Measurements from ENCODE around the gene HBG2.
"Not testable (repeated sequence)": the region's sequence is repeated elsewhere in the genome, so short reads cannot be mapped to it uniquely, and the experiment has no call there.

The HBG2 gene

DNA sequence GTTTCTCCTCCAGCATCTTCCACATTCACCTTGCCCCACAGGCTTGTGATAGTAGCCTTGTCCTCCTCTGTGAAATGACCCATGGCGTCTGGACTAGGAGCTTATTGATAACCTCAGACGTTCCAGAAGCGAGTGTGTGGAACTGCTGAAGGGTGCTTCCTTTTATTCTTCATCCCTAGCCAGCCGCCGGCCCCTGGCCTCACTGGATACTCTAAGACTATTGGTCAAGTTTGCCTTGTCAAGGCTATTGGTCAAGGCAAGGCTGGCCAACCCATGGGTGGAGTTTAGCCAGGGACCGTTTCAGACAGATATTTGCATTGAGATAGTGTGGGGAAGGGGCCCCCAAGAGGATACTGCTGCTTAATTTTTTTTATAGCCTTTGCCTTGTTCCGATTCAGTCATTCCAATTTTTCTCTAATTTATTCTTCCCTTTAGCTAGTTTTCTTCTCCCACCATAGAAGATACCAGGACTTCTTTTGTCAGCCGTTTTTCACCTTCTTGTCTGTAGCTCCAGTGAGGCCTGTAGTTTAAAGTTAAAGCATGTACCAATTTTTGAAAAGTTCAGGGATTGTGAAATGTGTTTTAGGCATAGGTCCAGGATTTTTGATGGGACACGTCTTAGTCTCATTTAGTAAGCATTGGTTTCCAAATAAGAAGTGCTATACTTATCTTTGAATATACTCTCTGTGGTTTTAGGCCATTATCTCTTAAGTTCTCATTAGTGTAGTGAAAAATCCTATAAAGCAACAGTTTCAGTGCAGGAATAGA, at the start of gene HBG2:
Gene HBG2 (minus strand): TSS at position 136 of the 768 bp plus-strand sequence. CDS start 53 bp downstream, at position 83.
- DNase-seq = not testable (repeated sequence)

DNA sequence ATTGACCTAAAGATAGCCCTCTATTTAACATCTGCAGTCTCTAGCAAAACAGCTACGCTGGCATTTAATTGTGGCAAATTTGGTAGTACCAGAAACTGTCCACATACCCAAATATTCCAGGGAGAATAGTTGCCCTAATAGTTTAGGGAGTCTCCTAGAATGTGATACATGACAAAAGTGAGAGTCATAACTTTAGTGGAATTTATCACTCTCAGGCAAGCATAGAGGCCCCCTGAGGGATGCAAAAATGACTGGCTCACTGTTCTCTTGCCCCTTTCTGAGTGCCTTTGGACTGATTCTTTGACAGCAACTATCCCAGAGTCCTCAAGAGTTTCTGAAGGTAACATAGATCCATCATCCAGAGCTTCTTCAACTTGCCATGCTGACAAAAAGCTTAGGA, 49.5 kb upstream of the HBG2 start:
- DNase-seq = no peak

DNA sequence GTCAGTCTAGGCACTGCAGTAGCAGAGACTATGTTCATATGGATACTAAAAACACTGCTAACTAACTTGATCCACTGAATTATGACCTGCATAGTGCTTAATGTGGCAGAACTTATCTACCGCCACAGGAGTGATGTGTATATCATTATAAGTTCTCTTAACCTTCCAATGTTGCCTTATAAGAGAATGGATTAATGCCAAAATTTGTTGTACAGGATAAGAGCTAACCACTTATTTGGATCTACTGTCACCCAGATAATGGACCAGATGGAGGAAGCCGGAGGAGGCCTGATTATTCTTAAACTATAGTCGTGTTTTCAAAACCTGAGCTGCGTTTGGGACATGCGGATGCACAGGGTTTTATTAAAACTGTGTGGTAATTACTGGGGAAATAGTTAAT, 49.0 kb upstream of the HBG2 start:
- DNase-seq = no peak

DNA sequence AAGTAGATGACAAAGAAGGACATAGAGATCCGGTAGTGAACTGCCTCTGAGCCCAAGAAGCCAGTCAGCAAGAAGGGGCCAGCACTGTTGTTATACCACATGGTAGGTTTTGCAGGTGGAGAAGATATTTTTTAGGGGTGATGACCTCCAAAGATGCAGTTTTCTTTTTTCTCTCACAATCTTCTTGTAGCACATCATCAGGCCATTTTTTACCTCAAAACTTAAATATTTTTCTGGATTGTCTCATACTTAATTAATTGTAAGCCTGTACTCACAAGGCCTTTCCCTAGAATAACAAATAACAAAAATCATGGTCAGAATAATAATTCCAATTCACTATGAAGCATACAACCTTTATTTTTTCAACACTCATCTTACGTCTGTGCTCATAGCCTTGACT, 47.3 kb upstream of the HBG2 start, which contains the start of gene OR51B4:
Gene OR51B4 (minus strand): TSS at position 101 of the 400 bp plus-strand sequence. CDS start 0 bp downstream, at position 101.
- DNase-seq = no peak

DNA sequence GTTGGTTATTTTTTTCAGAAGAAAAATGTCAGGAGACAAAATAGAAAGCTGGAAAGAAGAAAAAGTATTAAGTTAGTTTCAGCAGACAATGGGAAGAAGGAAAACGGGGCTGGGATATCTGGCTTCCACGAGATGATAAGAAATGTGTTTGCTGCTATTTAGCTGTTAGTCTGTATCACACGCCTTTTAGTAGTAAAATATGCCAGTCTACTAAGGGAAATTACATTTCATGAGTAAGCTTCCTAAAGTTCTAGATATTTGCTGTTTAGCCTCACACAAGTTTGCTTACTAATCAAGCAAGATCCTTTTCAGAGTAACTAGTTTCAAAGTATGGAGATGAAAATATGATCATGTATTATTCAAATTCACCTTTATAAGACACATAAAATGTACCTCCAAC, 45.7 kb upstream of the HBG2 start:
- DNase-seq = no peak

DNA sequence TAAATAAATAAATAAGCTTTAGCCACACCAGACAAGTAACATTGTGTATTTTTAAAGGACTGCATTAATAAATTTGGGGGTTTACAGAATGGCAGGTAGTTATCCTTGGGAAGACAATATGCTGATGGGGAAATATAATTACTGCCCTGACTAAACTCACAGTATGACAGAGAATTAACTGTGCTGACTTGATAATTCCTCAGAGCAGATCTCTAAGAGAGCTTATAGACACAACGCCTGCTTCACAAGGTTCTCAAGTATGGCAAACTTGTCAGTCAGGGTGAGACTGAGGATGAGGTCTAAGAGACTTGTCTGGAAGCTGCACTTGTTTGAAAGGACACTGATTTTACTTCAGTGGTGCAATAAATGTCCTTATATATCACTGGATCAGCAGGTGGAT, 43.9 kb upstream of the HBG2 start:
- DNase-seq = no peak

DNA sequence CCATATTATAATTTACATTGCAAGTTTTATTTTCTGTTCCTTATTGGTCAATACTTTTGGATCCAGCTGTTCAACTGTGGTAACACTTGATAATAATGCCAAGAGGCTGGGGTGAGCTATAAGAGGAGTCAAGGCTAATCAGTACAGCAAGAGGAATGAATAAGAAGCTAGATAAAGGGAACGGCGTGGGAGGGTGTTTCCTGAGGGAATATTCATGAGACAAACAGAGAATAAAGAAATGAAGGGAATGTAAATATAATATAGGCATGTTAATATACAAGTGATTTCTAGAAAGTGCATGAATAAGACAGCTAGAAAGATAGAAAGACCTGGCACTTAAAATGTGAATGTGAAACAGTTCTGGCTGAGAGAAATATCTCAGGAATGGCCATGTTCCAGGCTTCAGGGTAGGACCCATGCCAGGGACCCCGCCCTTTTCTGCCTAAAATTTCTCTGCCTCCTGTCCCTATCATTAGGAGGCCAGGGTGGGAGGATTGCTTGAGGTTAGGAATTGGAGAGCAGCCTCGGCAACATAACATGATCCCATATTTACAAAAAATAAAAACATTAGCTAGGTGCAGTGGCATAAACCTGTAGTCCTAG, 43.2 kb upstream of the HBG2 start:
- no peak for DNase-seq

DNA sequence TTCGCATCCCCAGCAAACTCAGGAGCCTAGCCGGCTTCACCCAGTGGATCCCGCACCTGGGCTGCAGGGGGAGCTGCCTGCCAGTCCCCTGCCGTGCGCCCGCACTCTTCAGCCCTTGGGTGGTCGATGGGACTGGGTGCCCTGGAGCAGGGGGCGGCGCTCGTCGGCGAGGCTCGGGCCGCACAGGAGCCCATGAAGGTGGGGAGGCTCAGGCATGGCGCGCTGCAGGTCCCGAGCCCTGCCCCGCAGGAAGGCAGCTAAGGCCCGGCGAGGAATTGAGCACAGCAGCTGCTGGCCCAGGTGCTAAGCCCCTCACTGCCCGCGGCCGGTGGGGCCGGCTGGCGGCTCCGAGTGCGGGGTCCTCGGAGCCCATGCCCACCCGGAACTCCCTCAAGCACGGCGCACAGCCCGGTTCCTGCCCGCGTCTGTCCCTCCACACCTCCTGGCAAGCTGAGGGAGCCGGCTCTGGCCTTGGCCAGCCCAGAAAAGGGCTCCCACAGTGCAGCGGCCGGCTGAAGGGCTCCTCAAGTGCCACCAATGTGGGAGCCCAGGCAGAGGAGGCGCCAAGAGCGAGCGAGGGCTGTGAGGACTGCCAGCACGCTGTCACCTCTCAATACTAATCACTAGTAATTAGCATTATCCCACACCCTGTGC, 39.9 kb upstream of the HBG2 start:
- DNase-seq = not testable (repeated sequence)

DNA sequence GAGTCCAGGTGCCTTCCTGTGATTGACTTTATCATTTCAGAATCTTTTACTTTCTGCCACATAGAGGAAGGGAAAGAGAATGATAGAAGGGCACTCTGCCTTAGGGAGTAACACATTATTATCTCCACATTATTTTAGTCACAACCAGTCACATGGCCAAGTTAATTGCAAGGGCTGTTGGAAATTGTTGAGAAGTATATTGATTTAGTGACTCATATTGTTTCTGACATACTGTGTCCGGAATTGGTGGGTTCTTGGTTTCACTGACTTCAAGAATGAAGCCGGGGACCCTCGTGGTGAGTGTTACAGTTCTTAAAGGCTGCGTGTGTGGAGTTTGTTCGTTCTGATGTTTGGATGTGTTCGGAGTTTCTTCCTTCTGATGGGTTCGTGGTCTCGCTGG, 38.4 kb upstream of the HBG2 start:
- no peak for DNase-seq

DNA sequence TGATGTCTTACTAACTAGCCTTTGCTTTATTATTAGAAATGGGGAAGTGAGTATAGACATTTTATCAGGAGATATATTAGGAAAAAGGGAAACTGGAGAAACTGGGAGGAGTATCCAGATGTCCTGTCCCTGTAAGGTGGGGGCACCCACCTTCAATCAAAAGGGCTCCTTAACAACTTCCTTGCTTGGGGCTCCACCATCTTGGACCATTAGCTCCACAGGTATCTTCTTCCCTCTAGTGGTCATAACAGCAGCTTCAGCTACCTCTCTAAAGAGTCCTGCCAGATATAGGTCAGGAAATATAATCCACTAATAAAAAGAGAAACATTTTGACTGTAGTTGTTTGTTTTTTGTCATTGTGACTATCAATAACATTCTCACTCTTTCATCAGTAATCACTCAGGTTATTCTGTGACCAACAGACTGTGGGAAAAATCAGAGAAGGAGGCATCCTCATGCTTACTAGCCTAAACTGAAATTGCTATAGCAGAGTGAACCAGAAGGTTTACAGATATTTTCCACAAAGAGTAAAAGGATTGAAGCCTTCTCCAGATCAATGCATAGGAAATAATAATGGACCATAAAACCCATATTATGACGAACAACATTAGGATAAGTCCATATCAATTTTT, 36.7 kb upstream of the HBG2 start:
- peak; percentile 21 for DNase-seq

DNA sequence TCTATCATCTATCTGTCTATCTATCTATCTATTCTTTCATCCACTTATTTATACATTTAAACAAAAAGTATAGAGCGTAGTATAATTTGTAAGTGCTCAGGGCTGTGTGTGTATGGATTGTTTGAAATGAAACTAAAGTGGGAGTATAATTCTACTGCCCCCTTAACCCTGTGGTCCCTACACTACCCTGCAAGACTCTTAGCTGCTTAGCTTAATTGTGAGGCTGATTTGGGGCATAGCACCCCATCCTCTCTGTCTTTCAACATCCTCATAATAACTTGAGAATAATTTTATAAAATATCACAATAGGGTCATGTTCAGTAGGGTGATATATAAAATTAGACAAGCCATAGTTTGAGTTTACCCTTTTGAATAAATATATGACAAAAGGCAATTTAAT, 35.5 kb upstream of the HBG2 start:
- DNase-seq = no peak

DNA sequence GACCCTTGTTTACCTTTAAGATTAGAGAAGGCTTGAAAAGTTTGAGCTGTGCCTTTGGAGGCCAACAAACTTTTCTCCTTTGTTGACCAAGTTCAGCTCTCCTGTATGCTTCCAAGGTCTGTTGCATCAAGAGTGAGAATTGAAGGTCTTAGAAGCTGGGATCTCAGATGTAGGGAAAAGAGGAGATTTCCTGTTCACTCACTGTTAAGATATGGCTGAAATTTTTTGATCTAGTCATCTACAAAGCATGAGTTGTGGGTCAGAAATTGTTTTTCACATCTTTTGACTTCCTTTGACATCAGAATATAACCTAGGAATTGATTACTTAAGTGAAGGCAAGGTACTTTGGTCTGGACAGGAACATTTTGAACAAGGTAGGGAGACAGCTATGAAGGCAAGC, 35.1 kb upstream of the HBG2 start:
- DNase-seq = no peak

DNA sequence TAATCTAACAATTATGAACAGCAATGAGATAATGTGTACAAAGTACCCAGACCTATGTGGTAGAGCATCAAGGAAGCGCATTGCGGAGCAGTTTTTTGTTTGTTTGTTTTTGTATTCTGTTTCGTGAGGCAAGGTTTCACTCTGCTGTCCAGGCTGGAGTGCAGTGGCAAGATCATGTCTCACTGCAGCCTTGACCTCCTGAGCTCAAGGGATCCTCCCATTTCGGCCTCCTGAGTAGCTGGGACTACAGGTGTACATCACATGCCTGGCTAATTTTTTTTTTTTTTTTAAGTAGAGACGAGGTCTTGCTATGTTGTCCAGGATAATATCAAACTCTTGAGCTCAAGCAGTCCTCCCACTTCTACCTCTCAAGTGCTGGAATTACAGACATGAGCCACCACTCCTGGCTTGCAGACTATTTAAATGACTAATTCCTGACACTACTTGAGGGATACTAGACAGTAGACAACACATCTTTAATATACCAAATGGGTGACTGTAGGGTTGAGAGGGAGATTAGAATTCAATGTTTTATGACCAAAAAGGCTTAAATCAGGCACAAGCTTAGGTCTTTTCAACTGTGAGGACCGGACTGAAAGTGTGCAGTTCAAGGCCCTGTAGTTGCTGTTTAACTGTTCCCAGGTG, 34.4 kb upstream of the HBG2 start:
- no peak for DNase-seq

DNA sequence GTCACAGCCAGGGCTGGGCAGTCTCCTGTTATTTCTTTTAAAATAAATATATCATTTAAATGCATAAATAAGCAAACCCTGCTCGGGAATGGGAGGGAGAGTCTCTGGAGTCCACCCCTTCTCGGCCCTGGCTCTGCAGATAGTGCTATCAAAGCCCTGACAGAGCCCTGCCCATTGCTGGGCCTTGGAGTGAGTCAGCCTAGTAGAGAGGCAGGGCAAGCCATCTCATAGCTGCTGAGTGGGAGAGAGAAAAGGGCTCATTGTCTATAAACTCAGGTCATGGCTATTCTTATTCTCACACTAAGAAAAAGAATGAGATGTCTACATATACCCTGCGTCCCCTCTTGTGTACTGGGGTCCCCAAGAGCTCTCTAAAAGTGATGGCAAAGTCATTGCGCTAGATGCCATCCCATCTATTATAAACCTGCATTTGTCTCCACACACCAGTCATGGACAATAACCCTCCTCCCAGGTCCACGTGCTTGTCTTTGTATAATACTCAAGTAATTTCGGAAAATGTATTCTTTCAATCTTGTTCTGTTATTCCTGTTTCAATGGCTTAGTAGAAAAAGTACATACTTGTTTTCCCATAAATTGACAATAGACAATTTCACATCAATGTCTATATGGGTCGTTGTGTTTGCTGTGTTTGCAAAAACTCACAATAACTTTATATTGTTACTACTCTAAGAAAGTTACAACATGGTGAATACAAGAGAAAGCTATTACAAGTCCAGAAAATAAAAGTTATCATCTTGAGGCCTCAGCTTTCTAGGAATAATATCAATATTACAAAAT, 33.7 kb upstream of the HBG2 start:
- no peak for DNase-seq

DNA sequence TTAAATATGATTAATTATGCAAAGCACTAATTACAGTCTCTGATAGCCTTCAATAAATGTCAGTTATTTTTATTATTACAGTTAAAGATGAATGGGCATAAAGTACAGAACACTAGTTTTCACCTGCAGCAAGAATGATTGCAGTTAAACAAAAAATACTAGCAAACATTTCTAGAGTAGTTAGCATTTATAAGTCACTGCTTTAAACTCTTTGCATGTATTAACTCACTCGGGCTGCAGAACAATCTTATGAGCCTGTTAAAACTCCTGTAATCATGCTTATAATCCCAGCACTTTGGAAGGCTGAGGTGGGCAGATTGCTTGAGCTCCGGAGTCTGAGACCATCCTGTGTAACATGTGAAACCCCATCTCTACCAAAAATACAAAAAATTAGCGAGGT, 32.3 kb upstream of the HBG2 start:
- DNase-seq = no peak

DNA sequence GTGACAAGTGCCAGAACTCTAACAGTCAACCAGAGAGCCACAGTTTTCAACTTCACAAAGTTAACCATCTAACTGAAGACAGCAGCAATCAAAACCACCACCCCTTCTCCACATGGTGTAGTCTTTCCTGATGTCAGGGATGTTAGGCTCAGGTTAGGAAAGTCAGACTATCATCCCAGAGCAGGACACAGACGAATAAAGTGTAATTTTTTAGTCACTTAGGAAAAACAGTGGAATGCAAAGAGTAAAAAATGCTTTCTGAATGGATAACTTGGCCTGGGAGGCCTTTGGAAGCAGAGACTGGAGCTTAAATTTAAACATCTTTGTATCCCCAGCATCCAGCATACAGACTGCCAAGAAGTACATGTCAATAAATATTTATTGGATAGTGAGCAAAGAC, 31.8 kb upstream of the HBG2 start:
- no peak for DNase-seq

DNA sequence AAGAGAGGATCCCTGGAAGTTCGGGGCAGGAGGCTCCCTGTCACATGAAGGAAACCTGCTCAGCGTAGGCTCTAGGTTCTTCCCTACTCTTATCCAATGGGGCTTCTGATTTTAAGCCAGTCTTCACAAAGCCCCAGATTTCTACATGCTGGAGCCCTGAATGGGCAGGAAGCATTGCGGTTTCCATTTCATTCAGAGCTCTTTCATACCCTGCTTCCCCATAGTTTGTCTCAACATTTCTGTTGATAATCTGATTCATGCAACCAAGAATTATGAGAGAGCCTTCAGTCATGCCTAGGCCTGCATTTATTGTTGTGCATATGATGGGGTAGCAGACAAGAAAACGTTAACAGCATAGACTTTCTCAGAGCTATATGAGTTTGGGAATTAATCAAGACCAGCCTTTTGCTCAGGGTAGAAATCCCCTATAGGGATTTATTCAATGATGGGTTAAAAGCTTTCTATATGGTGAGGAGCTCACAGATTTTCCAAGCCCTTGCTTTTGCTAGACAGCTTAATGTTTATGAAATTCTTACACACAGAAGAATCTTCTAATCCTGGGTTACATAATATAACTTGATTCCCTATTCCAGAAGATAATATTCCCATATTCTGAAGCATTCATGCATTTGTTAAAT, 31.2 kb upstream of the HBG2 start:
- DNase-seq = no peak

DNA sequence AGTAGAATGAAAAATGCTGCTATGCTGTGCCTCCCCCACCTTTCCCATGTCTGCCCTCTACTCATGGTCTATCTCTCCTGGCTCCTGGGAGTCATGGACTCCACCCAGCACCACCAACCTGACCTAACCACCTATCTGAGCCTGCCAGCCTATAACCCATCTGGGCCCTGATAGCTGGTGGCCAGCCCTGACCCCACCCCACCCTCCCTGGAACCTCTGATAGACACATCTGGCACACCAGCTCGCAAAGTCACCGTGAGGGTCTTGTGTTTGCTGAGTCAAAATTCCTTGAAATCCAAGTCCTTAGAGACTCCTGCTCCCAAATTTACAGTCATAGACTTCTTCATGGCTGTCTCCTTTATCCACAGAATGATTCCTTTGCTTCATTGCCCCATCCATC, 30.1 kb upstream of the HBG2 start:
- DNase-seq = no peak

DNA sequence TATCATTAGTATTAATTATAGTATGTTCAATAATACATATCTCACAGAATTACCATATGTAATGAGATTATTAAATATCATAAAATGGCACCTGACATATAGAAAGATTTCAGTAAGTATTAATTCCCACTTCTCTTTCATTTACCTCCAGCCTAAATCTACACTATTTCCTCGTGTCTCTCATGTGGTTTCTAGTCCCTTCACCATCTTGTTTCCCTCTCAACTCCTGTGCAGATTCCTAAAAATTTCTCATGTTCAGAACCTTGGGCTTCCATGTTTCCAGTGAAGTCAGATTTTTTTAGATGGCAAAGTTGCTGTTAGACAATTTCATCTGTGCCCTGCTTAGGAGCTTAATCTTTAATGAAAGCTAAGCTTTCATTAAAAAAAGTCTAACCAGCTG, 29.3 kb upstream of the HBG2 start:
- no peak for DNase-seq

DNA sequence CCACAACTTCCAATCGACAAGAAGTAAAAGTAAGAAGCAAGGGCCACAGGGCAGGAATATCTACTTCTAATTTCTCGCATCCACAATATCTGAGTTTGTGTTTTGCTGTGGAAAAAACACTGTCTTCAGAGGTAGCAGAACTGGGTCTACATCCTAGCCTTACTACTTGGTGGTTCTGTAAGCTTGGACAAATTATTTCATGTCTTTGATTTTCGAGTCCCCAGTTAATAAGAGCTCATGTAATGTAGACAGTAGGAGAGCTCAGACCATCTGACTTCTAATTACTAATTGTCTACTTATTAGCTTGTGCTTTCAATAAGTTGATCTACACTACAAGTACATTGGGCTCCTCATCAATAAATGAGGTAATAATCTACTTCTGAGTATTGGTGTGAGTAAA, 28.5 kb upstream of the HBG2 start:
- no peak for DNase-seq

DNA sequence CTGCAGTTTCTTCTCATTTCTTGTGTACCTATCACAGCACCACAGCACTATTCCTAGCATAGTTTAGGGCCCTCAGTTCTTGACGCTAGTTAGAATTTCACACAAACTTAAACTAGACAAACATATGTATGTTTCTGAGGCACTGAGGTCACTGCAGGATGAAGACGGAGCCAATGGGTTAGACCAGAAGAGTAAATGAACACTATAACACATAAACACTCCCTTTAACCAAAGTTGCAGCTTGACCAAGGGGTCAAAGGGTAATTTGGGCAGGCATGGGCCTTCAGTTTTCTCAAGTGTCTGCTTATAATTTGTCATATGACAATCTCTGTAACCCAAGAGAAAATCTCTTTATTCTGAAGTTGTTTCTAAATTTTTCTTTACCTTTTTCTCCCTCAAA, 28.0 kb upstream of the HBG2 start:
- no peak for DNase-seq

DNA sequence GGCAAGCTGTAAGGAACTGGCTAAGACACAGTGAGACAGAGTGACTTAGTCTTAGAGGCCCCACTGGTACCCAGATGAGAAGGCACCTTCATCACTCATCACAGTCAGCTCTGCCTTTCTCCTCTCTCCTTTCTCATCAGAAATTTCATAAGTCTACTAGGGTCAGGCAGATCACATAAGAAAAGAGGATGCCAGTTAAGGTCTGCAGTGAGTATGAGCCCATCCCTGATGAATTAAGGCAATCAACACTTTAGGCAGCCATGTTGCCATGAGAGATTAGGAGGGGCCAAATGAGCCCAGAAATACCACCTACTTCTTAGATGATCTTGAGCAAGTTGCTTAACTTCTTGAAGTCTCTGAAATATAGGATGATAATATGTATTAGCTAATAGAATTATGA, 27.0 kb upstream of the HBG2 start:
- DNase-seq = no peak
